GM11168 (cell line): ENCODE results near the gene SLC7A7.

Experiments used
- in situ Hi-C: fragments of 300-500 bp; cut with MboI; formaldehyde crosslinking; loops from one replicate; pipeline ENCODE4 v1.12.0; 2022; ENCODE audit warnings: low sequenced_read_pairs; ENCODE audit not compliant: unreplicated experiment

The SLC7A7 gene

GRCh38 chr14:22723815-22724214 is 91.4 kb downstream of the SLC7A7 start:
- in situ Hi-C loops, result no loop called here
